Activated CD8-positive, alpha-beta memory T cell treated with anti-CD3 and anti-CD28 coated beads for 48 hours (primary cell): ENCODE data around the gene TMEM18.

Experiments used
- DNase-seq, 3 experiments: peaks; one replicate each; pipeline ENCODE4 v3.0.0-alpha.2; 2020; ENCODE audit warnings: low read depth in 2 of 3, low spot score in 2 of 3

TMEM18 gene

DNA sequence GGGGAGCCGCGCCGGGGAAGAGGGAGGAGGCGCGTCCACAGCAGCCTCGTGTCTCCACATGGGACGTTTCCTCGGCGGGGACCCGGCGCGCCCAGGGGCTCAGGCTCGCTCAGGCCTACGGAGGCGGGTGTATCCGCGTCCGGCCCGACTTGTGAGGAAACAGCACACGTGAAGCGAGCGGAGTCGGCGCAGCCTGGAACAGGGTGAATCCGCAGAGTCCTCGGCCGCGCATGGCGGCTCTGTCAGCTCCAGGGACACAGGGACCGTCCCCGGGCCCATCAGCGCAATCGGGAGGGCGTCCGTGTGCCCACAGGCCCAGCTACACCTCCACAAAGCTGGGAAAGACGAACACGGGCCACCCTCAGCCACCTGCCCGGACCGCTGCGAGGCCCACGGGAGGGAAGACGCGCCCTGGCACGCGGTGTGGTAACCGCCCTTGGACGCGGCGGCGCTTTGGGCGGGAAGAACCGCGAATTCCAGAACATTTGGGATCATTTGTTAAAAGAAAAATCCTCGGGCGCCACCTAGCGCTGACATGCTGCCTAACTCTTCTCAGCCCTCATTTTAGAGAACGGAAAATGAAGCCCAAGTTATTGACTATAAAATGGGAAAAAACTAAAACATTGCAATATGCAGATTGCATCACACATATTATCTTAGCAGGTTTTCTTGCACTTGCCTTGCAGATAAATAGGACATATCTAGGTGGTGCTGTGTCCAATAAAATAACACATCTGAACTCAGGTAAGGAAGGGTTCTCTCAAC is 40.4 kb downstream of the TMEM18 start:
- DNase-seq, result peak in 2 of 3 experiments; percentile 13 to 23

DNA sequence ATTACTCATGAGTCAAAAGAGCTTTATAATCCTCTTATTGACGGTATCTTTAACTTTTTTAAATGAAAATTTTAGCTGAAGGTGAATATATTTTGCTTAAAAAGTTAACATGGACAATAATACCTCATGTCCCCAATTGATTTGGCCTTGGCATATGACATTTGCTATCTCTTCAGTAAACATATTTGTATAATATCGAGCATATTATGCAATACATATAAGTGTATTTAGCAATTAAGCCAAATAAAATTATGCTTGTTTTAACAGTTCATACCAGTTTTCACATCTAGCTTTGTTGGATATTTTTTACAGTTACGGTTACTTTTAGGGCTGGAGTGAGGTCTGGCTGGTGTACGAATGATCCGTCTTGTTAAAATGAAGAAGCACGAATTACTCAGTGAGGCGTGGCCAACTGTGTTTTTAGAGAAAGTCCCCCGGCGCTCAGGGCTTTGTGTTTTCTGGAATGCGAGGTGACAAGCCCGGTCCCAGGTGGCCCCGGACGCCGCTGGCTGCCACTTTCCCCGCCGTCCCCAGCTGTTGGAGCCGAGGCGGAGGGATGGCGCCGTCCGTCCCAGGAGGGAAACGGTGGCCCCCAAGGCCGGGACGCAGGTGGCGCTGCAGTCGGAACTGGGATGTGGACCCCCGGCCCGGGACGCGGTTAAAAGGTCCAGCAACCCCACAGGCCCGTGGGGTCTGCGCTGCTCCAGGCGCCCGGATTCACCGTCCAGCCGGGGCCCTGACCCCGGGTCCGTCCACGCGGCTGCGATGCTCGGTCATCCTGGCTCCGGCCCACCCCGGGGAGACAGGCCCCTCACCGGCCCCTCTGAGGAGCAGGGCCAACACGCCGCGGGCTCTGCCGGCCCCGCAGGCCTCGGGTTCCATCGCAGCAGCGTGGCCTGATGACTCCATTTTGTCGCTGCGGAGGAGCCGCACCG is 41.3 kb downstream of the TMEM18 start:
- DNase-seq, result no peak

DNA sequence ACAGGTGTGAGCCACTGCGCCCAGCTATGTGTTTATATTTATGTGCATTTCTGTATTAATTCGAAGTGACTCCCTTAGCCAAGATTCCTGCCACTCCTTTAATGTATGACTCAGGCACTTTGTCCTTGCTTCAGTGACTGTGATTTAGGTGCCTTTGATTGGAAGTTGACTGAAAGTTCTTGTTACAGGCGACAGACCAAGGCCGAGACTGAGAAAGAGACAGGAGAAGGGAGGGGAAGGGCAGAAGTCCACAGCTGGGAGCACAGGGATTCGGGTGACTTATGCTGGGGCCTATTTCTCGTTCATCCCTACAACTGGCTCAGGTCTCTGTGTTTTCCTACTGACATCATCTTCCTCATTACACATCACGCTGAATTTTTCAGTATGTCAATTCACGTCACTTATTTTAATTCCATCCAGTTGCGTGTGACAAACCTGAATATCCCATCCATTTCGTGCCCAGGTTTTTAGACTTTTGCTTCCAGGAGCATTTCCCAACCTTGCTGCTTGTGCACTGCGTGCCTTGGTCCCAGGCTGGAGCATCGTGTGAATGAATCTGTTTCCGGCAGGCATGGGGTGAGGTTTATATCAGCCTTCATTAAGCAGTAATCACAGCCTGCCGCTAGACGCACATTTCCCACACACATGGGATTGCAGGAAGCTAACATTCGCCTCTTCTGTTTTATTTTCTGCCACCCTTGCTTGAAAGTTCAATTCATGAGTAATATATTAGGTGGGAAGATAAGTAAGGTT is 42.4 kb downstream of the TMEM18 start:
- DNase-seq, result no peak

DNA sequence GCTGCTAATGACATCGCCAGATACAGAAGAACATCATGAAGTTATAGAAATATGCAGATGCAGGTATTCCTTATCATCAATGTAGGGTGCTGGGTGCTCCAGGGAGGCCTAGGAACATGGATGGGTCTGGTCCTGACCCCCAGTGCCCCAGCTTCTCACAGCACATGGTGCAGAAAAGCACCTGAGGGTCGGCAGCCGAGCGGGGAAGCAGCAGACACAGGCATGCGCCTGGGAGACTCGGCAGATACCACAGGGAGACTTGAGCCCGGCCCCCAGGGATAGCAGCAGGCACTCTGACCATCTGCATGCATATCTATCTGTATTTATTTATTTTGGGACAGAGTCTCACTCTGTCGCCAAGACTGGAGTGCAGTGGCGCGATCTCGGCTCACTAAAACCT is 43.2 kb downstream of the TMEM18 start:
- DNase-seq, result no peak

DNA sequence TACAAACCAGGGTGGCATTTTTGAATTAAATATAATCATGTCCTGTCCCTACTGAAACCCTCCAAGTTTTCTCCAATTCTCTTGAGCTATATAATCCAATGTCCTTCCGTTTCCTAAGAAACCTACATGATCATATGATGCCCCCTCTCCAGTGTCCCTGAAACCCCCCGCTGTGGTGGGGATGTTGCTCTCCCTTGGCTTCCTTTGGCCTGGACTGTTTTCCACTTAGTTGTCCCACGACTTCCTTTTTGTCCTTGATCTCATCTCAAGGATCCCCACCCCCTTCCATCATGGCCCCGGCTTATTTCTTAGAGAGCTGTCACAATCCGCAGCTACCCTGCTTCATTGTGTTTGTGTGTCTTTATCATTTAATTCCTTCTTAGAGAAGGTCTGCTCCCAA is 43.8 kb downstream of the TMEM18 start:
- DNase-seq, result no peak

DNA sequence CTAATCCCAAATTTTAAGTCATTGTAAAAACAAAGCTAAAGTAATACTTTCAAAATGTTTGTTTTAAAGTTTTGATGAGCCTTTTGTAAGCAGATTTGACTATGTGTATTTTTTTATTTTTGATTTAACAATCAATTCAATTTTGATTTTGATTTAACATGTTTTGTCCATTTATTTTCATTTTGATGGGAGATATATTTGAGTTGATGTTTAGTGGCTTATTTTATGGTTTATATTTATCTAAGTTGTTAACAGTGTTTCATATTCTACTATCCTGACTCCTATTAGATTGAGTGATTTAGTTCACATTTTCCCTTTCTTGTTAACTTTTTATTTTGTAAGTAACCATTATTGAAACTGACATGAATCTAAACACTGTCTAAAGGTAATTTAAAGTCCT is 44.7 kb downstream of the TMEM18 start:
- no peak for DNase-seq

DNA sequence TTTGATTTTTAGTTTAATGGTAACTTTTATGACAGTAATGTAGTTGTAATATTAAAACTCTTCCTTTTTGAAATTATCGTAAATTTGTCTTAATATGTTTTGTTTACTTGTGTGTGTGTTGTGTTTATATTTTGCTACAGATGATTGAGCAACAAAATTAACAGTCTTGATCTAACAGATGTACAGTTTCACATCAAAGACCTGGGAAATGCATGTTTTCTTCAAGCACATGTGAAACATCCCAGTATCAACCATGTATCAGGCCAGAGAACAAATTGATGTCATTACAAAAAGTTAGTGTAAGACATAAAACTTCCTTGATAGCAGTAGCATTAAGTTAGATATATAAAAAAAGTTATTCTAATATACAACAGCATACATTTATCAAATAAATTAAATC is 45.5 kb downstream of the TMEM18 start:
- DNase-seq, result no peak

DNA sequence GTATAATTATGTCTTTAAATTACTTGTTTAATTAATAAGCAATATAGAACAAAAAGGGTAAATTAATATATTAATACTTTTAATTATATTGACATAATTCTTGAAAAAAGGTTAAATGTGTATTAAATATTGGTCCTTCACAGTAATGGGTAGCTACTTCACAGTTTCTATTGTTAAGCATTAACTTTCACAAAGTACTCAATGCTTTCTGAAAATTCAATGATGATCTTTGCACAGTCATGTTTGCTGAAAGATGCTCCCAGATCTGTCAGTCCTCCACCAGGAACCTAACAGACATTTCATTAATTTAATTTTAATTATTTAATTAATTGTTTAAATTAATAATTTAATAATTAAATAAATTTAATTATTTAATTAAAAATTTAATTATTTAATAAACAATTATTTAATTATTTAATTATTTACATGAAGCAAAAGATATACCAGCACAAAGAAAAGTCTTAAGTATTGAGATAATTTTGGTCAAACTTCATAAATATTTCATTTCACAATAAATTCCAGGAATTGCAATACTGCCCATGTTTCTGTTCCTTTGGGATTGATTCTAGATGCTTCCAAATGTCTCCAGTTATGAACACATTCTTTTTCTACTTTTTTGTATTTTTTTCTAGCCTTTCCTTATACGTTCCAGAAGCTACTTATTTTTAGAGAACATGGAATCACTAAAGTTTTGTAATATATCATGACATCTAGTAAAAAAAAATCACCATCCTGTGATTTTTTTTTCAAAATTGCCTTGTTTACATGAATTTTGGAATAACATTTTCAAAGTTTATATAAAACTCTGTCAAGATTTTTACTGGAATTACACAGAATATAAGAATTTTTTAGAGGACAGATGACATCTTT is 46.5 kb downstream of the TMEM18 start:
- no peak for DNase-seq

DNA sequence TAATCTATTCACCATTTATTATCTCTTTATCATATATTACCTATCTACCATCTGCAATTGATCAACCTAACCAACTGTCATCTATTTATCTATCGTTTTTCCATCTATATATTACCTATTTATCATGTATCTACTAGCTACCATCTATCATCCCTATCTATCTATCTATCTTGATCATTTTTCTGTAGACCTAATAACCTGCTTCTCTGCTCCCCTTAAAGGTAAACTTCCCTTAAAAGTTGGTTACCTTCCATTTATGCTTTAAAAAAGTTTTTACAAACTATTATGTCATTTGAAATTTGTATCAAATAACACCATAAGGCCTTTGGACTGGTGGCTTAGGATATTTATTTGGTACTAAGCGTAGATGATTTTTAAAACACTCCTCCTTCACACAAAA is 47.2 kb downstream of the TMEM18 start:
- DNase-seq, result no peak

DNA sequence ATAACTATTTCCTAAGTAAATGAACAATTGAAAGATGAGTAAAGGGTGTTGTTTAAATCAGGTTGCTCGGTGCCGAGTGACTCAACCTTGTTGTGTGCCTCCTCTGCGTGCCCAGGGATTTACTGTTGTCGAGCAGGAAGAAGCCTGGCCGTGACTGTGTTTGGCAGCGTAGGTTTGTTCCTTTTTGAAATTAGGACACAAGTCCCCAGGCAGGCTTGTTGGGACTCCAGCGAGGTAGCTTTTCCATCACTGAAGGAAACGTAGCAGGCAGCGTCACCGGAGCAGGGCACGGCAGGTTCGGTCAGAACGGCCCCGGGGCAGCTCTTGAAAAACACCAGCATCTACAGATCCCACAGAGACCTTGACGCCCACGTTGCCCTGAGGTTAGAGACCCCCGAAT is 48.6 kb downstream of the TMEM18 start:
- no peak for DNase-seq

DNA sequence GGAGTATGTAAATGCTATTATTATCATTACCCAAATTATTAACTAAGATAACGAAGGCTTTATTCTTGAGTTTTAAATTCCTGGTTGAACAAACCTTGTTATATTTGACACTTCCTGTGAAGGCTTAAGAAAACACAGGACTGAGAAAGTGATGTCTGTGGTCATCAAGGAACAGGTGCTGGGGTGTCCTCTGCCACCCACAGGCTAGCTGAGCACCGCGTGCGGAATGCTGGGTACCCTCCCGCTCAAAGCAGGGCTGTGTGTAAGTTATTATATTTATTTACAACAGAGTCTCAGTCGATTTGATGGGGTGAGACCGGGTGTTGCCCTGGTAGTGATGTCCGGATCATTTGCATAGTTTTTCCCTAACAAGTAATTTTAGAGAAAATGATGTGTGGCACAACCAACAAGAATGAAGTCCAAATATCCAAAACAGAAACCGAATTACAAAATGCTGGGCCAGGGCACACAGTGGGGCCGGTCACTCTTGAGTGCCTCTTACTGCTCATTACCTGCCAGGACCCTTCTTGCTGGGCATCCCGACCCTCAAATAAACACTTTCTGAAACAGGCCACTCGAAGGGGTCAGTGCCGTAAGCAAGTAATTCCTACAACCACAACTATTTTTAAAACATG is 49.2 kb downstream of the TMEM18 start:
- DNase-seq, result no peak

DNA sequence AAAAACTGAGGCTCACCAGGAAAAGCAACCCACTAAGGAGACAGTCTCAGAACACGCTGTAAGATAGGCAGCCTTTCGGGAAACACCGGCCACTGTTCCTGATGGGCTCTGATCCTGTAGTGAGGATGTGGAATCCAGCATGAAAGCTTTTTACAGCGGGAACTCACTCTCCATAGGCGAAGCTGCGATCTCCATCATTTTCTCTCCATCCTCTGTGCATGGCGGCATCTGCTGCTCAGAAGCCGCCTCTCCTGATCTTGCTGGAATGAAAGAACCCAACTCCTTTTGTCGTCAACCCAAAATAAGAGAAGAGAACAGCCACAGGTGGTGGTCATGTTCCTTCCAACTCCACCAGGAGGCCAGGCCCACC is 49.9 kb downstream of the TMEM18 start:
- no peak for DNase-seq

DNA sequence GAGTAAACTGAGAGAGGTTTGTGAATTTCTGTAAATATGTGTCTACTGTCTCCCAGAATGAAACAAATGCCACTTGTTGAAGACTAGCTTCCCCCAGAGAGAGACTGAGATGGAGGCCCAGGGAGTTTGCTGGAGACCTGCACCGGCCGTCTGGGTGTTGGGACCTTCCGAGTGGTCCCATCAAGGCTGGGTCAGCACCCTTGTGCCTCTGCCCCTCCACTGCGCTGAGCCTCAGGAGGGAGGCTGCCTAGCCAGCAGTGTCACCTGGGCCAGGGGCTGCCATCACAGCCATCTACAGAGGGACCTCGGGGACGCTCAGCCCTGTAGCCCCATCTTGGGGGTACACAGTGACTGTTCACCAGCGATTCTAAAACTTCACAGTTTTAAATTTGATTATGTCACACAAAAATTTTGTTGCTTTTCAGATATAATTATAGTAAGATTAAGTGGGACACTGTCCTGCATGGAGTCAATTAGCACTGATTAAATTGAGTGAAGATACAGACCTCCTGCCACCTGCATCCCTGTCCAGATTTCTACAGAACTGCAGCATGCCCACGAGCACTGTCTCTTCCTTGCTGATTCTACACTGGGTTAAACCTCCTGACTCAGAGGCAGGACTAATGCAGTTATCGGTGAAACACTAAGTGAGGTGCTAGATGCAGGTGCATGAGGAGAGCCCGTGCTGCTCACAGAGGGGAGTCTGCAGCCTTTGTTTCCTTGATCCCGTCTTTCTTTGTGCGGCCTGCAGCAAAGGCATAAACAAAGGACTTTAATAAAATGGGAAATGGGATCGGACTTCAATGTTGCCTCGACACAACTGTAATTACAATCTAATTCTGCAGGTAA is 50.5 kb downstream of the TMEM18 start:
- no peak for DNase-seq

DNA sequence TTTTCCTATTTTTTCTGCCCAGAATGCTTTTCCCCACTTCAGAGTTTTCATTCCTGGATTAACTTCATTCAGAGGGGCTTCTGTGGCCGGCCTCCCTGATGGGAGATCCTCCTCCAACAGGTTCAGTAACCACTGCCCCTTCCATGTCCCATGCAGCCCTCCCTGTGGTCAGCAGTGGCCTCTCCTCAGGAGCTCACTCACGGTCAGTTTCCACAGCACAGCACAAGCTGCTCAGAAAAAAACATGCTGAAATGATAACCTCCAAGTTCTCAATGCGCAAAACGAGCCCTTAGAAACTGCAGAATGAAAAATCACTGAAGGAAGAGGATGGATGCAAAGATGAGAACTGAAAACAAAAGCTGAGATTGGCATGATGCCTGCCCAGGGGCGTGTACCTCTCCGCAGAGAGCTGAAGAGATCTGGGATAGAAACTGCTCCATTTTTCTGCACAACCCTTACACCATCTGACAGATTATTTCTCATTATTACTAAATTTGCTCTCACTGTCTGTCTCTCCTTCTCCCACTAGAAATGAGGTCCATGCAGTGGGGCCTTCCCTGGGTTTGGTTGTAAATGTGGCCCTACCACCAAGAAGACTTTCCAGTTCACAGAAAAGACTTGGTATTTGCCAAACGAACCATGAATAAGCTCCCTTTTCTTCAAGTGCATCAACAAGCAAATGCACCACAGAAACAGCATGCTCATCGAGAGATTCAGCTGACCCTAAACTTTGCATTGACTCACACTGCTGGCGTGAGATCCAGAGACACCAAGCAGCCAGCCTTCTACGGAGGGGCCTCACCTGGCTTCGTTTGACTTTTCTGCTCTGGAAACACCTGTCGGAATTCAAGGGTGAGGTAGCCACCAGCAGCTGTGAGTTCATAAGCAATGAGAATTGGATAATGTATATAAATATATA is 51.5 kb downstream of the TMEM18 start:
- no peak for DNase-seq

DNA sequence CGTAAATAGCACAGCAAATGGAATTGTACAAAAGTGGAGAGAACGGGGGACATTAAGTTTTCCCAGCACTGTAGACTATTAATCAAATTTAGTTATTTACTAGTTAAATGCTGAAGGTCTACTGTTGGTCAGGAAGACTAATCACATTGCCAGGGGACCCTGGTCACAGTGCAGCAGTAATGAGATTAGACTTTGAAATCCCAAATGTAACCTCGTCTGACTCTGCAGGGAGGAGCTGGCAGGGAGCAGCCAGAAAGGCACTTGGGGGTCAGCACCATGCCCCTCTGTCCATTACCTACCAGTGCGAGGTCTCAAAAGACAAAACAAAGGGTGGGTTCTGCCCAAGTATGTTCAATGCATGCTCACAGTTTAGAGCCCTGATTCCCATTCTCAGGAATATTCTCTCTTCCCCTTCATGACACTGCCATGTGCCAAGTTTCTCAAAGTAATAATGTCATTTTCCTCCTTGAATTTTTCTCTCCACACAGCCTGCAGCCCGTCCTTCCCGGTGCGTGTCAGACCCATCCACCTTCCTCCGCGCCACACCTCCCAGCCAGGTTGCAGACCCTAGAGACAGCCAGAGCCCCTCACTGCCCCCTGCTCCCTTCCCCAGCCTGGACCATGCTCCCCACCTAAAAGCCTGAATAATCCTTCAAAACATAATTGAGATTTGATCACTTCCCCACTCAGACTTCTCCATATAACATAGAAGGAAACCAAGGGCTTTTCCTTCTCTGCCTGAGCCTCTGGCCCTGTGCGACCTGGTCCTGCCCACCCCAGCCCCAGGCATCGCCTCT is 52.5 kb downstream of the TMEM18 start:
- no peak for DNase-seq

DNA sequence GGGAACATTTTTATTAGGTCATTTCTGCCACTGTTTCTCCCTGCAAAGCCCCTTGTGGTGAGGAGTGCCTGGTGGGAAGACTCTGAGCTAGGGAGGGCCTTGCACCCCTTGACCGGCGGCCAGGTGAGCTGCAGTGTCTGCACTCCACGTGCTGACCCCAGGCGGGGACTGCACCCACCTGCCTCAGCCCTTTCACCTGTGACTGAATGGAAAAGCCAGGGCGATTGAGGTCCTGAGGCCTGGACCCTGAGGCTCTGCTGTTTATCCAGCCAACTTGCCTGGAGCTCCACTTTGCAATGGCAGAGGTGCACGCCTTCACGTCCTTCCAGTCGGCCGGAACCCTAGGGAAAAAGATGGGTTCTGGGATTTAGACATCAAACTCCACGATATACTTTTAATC is 53.1 kb downstream of the TMEM18 start:
- no peak for DNase-seq

DNA sequence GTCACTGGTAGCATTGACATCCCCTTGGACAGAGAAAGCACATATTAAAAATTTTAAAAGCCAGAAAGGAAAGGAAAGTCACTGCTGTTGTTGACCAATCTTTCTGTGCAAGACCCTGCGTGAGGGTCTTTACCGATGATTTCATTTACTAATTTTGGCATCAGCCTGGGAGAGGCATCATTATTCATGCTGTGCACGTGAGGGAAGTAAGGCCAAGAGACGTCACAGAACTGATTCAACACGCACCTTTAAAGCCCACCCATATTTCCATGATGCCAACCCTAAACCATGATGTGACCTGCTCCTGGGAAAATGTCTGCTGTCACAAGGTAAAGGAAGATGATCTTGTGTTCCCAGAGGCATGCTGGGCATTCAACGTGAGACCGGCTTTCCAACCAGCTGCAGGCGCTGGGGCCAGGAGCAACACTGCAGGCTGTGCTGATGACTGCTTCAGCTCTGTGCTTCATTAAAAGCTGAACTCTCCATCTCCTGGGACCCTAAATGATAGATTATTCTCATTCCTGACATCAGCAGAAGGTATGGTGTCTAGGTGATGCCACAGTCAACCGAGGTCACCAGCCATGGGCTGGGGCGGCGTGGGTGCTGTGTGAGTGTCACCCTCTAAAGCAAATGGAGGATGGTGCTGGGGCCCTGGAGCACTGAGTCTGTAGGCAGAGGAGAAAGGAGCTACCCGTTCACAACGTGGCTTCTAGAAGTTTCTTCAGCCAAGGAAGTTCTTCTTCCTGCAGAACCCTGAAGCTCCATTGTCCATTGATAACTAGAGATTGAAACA is 53.9 kb downstream of the TMEM18 start:
- DNase-seq, result no peak
